Stimulated activated CD4-positive, alpha-beta T cell treated with anti-CD3 and anti-CD28 coated beads, Interleukin-12 subunit alpha, Interleukin-12 subunit beta, amount 100 ng/mL, for 48 hours (primary cell): ENCODE data around the gene PTEN.
"Not testable (repeated sequence)": the region's sequence is repeated elsewhere in the genome, so short reads cannot be mapped to it uniquely, and the experiment has no call there.

Source experiments
- DNase-seq, 3 donors: peaks; one replicate each; pipeline ENCODE4 v3.0.0-alpha.2; 2020; ENCODE audit warnings: low read depth in 2 of 3, low spot score in 1 of 3

PTEN gene

GRCh38 chr10:87869773-87870551, 6.5 kb downstream of the PTEN start:
- no peak for DNase-seq

- DNase-seq = no peak
Observed at GRCh38 chr10:87872828-87873227, 9.4 kb downstream of the PTEN start.

- DNase-seq = no peak
Observed at GRCh38 chr10:87873656-87874055, 10.2 kb downstream of the PTEN start.

GRCh38 chr10:87875929-87876571, 12.6 kb downstream of the PTEN start:
- DNase-seq = no peak

- no peak for DNase-seq
Observed at GRCh38 chr10:87878664-87879459, 15.4 kb downstream of the PTEN start.

- DNase-seq = no peak
Observed at GRCh38 chr10:87880336-87880735, 16.9 kb downstream of the PTEN start.

GRCh38 chr10:87881373-87882059, 18.1 kb downstream of the PTEN start:
- DNase-seq = not testable (repeated sequence)

GRCh38 chr10:87882555-87883294, 19.3 kb downstream of the PTEN start:
- DNase-seq = no peak

GRCh38 chr10:87886635-87887034, 23.2 kb downstream of the PTEN start:
- DNase-seq = no peak

GRCh38 chr10:87887146-87887545, 23.7 kb downstream of the PTEN start:
- no peak for DNase-seq

GRCh38 chr10:87887548-87888289, 24.3 kb downstream of the PTEN start:
- DNase-seq = no peak

- no peak for DNase-seq
Observed at GRCh38 chr10:87895430-87895829, 32.0 kb downstream of the PTEN start.

- DNase-seq = no peak
Observed at GRCh38 chr10:87896216-87896615, 32.8 kb downstream of the PTEN start.

- DNase-seq = not testable (repeated sequence)
Observed at GRCh38 chr10:87897957-87898356, 34.5 kb downstream of the PTEN start.

GRCh38 chr10:87903396-87903795, 40.0 kb downstream of the PTEN start:
- DNase-seq = not testable (repeated sequence)

GRCh38 chr10:87913156-87913921, 49.9 kb downstream of the PTEN start:
- no peak for DNase-seq

GRCh38 chr10:87915406-87915805, 52.0 kb downstream of the PTEN start:
- no peak for DNase-seq

- DNase-seq = no peak
Observed at GRCh38 chr10:87915989-87916388, 52.6 kb downstream of the PTEN start.

- no peak for DNase-seq
Observed at GRCh38 chr10:87916515-87916914, 53.1 kb downstream of the PTEN start.
